Skin epidermis (tissue), 12 donors: Measurements from ENCODE around the gene SCAP.
A peak's percentile ranks its signal among the peaks of the same experiment; 100 is the strongest.
"Not testable (repeated sequence)": the region's sequence is repeated elsewhere in the genome, so short reads cannot be mapped to it uniquely, and the experiment has no call there.

ENCODE experiments used
- H3K27ac ChIP-seq, 21 experiments: fragments of 200-600 bp; sonication (generic) in 11 of 21; one replicate each; pipeline ENCODE4 v1.5.0; 2020; ENCODE audit warnings: mild to moderate bottlenecking in 3 of 21, inconsistent platforms in 2 of 21, moderate library complexity in 2 of 21
- H3K4me3 ChIP-seq, 7 experiments: fragments of 200-600 bp; sonication (generic) in 2 of 7; one replicate each; pipeline ENCODE4 v1.5.0; 2020; ENCODE audit warnings: inconsistent platforms in 2 of 7, mild to moderate bottlenecking in 2 of 7, moderate library complexity in 1 of 7

The SCAP gene

GRCh38 chr3:47485812-47486211 is 10.1 kb upstream of the SCAP start:
- Histone ChIP-seq H3K4me3 (no peak overlapping the region), H3K27ac (no peak overlapping the region)

- H3K27ac ChIP-seq: no peak overlapping the region
- no peak overlapping the region for H3K4me3 ChIP-seq
Observed at GRCh38 chr3:47482366-47482765, 6.6 kb upstream of the SCAP start.

GRCh38 chr3:47481763-47482162 is 6.0 kb upstream of the SCAP start:
- H3K4me3 ChIP-seq, H3K27ac ChIP-seq: not testable (repeated sequence)

- H3K27ac ChIP-seq, H3K4me3 ChIP-seq: not testable (repeated sequence)
Observed at GRCh38 chr3:47480267-47480666, 4.5 kb upstream of the SCAP start.

- H3K4me3 ChIP-seq: no peak overlapping the region
- no peak overlapping the region for H3K27ac ChIP-seq
Observed at GRCh38 chr3:47479826-47480160, 4.1 kb upstream of the SCAP start.

- Histone ChIP-seq H3K4me3 (no peak overlapping the region), H3K27ac (no peak overlapping the region)
Observed at GRCh38 chr3:47478022-47478421, 2.3 kb upstream of the SCAP start.

GRCh38 chr3:47476644-47477199 is 981 bp upstream of the SCAP start:
- Histone ChIP-seq H3K27ac (peak overlapping the region in 9 of 21 experiments; percentile 7 to 94 (median 86)), H3K4me3 (peak overlapping the region in 3 of 7 experiments; percentile 71 to 99 (median 99))

GRCh38 chr3:47476330-47476626 is 537 bp upstream of the SCAP start:
- peak overlapping the region; percentile 71 to 99 (median 98) for H3K4me3 ChIP-seq
- H3K27ac ChIP-seq: peak overlapping the region; percentile 28 to 95 (median 87)

- H3K27ac ChIP-seq: peak overlapping the region in 20 of 21 experiments; percentile 68 to 95 (median 88)
- peak overlapping the region; percentile 71 to 99 (median 98) for H3K4me3 ChIP-seq
Observed at GRCh38 chr3:47475029-47475569, 642 bp downstream of the SCAP start.

- Histone ChIP-seq H3K4me3 (no peak overlapping the region), H3K27ac (no peak overlapping the region)
Observed at GRCh38 chr3:47473391-47473790, 2.4 kb downstream of the SCAP start.

GRCh38 chr3:47469616-47470015 is 6.1 kb downstream of the SCAP start:
- Histone ChIP-seq H3K4me3 (no peak overlapping the region), H3K27ac (peak overlapping the region in 1 of 21 experiments; percentile 7)

GRCh38 chr3:47468315-47468714 is 7.4 kb downstream of the SCAP start:
- not testable (repeated sequence) for H3K4me3 ChIP-seq, H3K27ac ChIP-seq

- H3K4me3 ChIP-seq: no peak overlapping the region
- H3K27ac ChIP-seq: no peak overlapping the region
Observed at GRCh38 chr3:47464588-47464987, 11.2 kb downstream of the SCAP start.

GRCh38 chr3:47459534-47460085 is 16.1 kb downstream of the SCAP start:
- not testable (repeated sequence) for H3K27ac ChIP-seq, H3K4me3 ChIP-seq

GRCh38 chr3:47456984-47457383 is 18.8 kb downstream of the SCAP start:
- no peak overlapping the region for H3K4me3 ChIP-seq
- peak overlapping the region in 1 of 21 experiments; percentile 34 for H3K27ac ChIP-seq

GRCh38 chr3:47455806-47456452 is 19.8 kb downstream of the SCAP start:
- Histone ChIP-seq H3K4me3 (no peak overlapping the region), H3K27ac (peak overlapping the region in 3 of 21 experiments; percentile 3 to 40 (median 5))

- peak overlapping the region in 2 of 21 experiments; percentile 10 to 13 for H3K27ac ChIP-seq
Observed at GRCh38 chr3:47452453-47453215, 23.1 kb downstream of the SCAP start.

GRCh38 chr3:47444103-47444502 is 31.6 kb downstream of the SCAP start:
- peak overlapping the region in 1 of 7 experiments; percentile 4 for H3K4me3 ChIP-seq
- H3K27ac ChIP-seq: peak overlapping the region in 20 of 21 experiments; percentile 32 to 88 (median 76)

More at GRCh38 chr3:47452453-47453215, 23.1 kb downstream of the SCAP start:
- no peak overlapping the region for H3K4me3 ChIP-seq

GRCh38 chr3:47443611-47443995 is 32.1 kb downstream of the SCAP start:
- Histone ChIP-seq H3K4me3 (no peak overlapping the region), H3K27ac (peak overlapping the region in 20 of 21 experiments; percentile 32 to 88 (median 76))

- H3K4me3 ChIP-seq: no peak overlapping the region
- H3K27ac ChIP-seq: peak overlapping the region in 11 of 21 experiments; percentile 10 to 88 (median 41)
Observed at GRCh38 chr3:47441796-47442551, 33.8 kb downstream of the SCAP start.
